Colonic mucosa (tissue), 4 donors: ENCODE measurements around the gene ARHGAP42. TPM values are rescaled to one million over a fixed set of nuclear protein-coding genes. Genes with fewer than 3 reads are reported as not detected.

ENCODE experiments used
- DNase-seq: peaks from one replicate; pipeline ENCODE4 v3.0.0-alpha.2; 2020
- H3K27ac ChIP-seq: fragments of 200-600 bp; one replicate; pipeline ENCODE4 v1.8.0; 2021
- H3K27me3 ChIP-seq: fragments of 200-600 bp; one replicate; pipeline ENCODE4 v1.8.0; 2021
- H3K36me3 ChIP-seq: fragments of 200-600 bp; one replicate; pipeline ENCODE4 v1.8.0; 2021
- H3K4me1 ChIP-seq: fragments of 200-600 bp; one replicate; pipeline ENCODE4 v1.8.0; 2021; ENCODE audit warnings: mild to moderate bottlenecking
- H3K4me3 ChIP-seq: fragments of 200-600 bp; one replicate; pipeline ENCODE4 v1.8.0; 2021
- H3K9ac ChIP-seq, 2 donors: one replicate each; pipeline ENCODE4 v1.7.0; 2013; ENCODE audit warnings: control low read depth in 2 of 2, low read depth in 2 of 2, low read length in 2 of 2
- H3K9me3 ChIP-seq: fragments of 200-600 bp; one replicate; pipeline ENCODE4 v1.8.0; 2021
- CTCF ChIP-seq: fragments of 200-600 bp; IDR thresholded peaks from one replicate; pipeline ENCODE4 v1.8.0; 2022; ENCODE audit warnings: antibody characterized with exemption, mild to moderate bottlenecking
- intact Hi-C: fragments of 100-400 bp; cut with DNase I; formaldehyde crosslinking; loops from one replicate; pipeline ENCODE4 v1.14.1; 2022
- total RNA-seq, 2 donors: library from RNA; stranded (reverse); fragmentation: NEBNext Ultra II Directional in 1 of 2; extraction: Animal tissue kit (Norgen Biotek cat#: 25700) in 1 of 2; gene quantifications; one replicate each; pipeline ENCODE4 v1.2.1, GENCODE V29; 2021
- donor health status: healthy.
- donor health status: DM: no; HTN: no; CAD: no.
- donor health status: DM: no; HTN: no; CAD: no.

ARHGAP42 gene
- total RNA-seq, 2 donors from 2014 or later, result 13.4 to 15.9 TPM

GRCh38 chr11:100820621-100821020 is 133.5 kb downstream of the ARHGAP42 start:
- no peak for DNase-seq
- Histone ChIP-seq H3K9ac (no peak overlapping the region), H3K27me3 (no peaks in the 10 kb centered on the region), H3K36me3 (no peaks in the 10 kb centered on the region), H3K27ac (no peak overlapping the region), H3K9me3 (no peaks in the 10 kb centered on the region), H3K4me1 (no peaks in the 10 kb centered on the region), H3K4me3 (no peak overlapping the region)
- TF ChIP-seq CTCF, result no peak
- intact Hi-C loops, result no loop called here

GRCh38 chr11:100821198-100821597 is 134.1 kb downstream of the ARHGAP42 start:
- Histone ChIP-seq H3K27ac (no peak overlapping the region), H3K4me1 (no peaks in the 10 kb centered on the region), H3K27me3 (no peaks in the 10 kb centered on the region), H3K36me3 (no peaks in the 10 kb centered on the region), H3K9ac (no peak overlapping the region), H3K9me3 (no peaks in the 10 kb centered on the region), H3K4me3 (no peak overlapping the region)
- DNase-seq, result no peak
- intact Hi-C loops, result no loop called here
- TF ChIP-seq CTCF, result no peak

GRCh38 chr11:100823360-100823759 is 136.3 kb downstream of the ARHGAP42 start:
- Histone ChIP-seq H3K9me3 (no peaks in the 10 kb centered on the region), H3K27me3 (no peaks in the 10 kb centered on the region), H3K9ac (no peak overlapping the region), H3K4me3 (no peak overlapping the region), H3K4me1 (no peaks in the 10 kb centered on the region), H3K27ac (no peak overlapping the region), H3K36me3 (no peaks in the 10 kb centered on the region)
- TF ChIP-seq CTCF, result no peak
- intact Hi-C loops, result no loop called here
- DNase-seq, result no peak

GRCh38 chr11:100824041-100824809 is 137.1 kb downstream of the ARHGAP42 start:
- Histone ChIP-seq H3K4me3 (no peak overlapping the region), H3K36me3 (no peaks in the 10 kb centered on the region), H3K27me3 (no peaks in the 10 kb centered on the region), H3K9ac (no peak overlapping the region), H3K27ac (no peak overlapping the region), H3K9me3 (no peaks in the 10 kb centered on the region), H3K4me1 (no peaks in the 10 kb centered on the region)
- TF ChIP-seq CTCF, result no peak
- DNase-seq, result no peak
- intact Hi-C loops, result no loop called here

- H3K27me3 ChIP-seq, result no peaks in the 10 kb centered on the region
- H3K4me1 ChIP-seq, result no peaks in the 10 kb centered on the region
- H3K4me3 ChIP-seq, result no peak overlapping the region
- no peak for DNase-seq
- intact Hi-C loops, result no loop called here
- H3K36me3 ChIP-seq, result no peaks in the 10 kb centered on the region
- TF ChIP-seq CTCF, result no peak
- no peak overlapping the region for H3K9ac ChIP-seq
- no peaks in the 10 kb centered on the region for H3K9me3 ChIP-seq
- no peak overlapping the region for H3K27ac ChIP-seq
Measured at GRCh38 chr11:100825626-100826025, 138.5 kb downstream of the ARHGAP42 start.
